ENCODE data around the gene RINT1. TPM values are rescaled to one million over a fixed set of nuclear protein-coding genes. Genes with fewer than 3 reads are reported as not detected.

RINT1 gene
- total RNA-seq, 4 donors from 2014 or later: 17.1 to 28.9 (median 18.7) TPM

DNA sequence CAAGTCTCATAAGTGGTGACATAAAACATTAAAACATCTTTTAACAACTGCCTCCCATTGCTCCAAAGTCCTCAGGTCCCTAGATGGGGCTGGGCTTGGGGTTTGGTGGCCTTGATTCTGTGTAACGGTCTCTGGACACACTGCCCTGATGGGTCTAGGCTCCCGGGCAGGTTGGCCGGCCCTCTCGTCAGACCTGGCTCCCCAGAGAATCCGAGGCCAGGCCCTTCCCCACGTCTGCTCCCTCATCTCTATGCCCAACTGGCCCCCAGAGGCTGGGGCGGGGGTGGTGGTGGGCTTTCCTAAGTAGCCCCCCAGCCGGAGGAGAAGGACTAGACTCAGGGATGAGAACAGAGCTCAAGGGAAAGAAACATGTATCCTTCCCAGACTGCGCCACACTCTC lies 80.8 kb downstream of the RINT1 start:
- H3K27me3 ChIP-seq: no peaks in the 10 kb centered on the region
- no peaks in the 10 kb centered on the region for H3K9me3 ChIP-seq
- H3K36me3 ChIP-seq: no peaks in the 10 kb centered on the region
- no peak overlapping the region for H3K4me3 ChIP-seq
- intact Hi-C loops (cut with DNase I; ENCODE audit: low total_unique reads): no loop called here
- DNase-seq: no peak
- TF ChIP-seq, protein P1, sequence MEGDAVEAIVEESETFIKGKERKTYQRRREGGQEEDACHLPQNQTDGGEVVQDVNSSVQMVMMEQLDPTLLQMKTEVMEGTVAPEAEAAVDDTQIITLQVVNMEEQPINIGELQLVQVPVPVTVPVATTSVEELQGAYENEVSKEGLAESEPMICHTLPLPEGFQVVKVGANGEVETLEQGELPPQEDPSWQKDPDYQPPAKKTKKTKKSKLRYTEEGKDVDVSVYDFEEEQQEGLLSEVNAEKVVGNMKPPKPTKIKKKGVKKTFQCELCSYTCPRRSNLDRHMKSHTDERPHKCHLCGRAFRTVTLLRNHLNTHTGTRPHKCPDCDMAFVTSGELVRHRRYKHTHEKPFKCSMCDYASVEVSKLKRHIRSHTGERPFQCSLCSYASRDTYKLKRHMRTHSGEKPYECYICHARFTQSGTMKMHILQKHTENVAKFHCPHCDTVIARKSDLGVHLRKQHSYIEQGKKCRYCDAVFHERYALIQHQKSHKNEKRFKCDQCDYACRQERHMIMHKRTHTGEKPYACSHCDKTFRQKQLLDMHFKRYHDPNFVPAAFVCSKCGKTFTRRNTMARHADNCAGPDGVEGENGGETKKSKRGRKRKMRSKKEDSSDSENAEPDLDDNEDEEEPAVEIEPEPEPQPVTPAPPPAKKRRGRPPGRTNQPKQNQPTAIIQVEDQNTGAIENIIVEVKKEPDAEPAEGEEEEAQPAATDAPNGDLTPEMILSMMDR (IDR thresholded peaks at IDR 0.05): no peak
- no peak for TF ChIP-seq POLR2A (IDR thresholded peaks at IDR 0.05)
- H3K4me1 ChIP-seq: no peaks in the 10 kb centered on the region
- no peak overlapping the region for H3K27ac ChIP-seq

DNA sequence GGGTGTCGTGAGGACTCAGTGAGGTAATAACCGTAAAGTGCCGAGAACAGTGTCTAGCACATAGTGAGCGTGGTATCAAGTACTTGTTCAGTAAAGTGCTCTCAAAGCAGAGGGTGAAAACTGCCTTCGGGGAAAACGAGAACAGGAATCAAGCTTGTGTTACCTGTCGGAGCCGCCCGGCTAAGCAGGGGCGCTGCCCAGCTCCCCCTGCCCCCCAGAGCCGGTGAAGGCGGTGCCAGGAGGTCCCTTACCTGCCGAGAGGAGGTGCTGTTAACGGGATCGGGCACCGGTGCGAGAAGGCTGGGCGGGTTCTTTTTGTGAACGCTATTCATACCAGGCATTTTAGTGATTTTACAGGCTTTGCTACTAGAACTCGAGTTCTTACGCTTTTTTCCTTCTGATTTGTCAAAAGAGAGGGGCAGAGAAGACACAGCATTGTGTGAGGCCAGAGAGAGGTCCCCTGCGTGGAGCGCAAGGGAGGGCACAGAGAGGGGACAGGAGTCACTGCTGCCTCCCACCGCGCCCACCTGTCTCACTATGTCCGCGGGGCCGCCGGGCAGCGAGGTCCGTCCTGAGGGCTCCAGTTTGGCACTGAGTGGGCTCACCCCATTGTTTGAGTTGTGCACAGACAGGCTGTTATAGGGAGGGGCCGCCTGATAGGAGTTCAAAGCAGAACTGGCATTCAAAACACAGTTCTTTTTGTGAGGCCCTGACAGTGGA lies 81.8 kb downstream of the RINT1 start:
- TF ChIP-seq POLR2A (IDR thresholded peaks at IDR 0.05): no peak
- TF ChIP-seq, protein P1 (IDR thresholded peaks at IDR 0.05): no peak
- intact Hi-C loops (cut with DNase I; ENCODE audit: low total_unique reads): no loop called here
- Histone ChIP-seq H3K27ac (no peak overlapping the region), H3K27me3 (no peaks in the 10 kb centered on the region), H3K9me3 (no peaks in the 10 kb centered on the region), H3K4me3 (no peak overlapping the region), H3K36me3 (no peaks in the 10 kb centered on the region), H3K4me1 (no peaks in the 10 kb centered on the region)
- no peak for DNase-seq

DNA sequence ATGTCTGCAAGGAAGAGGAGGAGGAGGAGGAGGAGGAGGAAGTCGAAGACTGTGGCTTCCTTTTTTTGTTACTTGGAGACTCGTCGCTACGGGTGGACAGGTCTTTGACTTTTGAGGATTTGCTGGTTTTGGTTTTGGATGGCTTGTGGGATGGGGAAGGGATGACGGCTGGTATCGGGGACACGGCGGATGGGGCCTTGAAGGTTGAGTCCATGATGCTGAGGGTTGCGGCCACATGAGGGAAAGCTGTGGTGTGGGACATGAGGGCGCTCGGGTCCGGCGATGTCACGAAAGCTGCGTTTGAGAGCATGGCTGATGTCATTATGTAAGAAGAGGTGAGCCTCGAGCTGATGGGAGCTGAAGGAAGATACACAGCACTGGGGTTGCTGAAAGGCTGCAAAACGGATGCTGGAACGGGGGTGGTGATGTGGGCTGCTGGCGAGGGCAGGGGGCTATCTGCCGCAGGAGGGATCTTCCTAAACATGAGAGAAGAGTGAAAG lies 82.4 kb downstream of the RINT1 start:
- TF ChIP-seq, protein P1 (IDR thresholded peaks at IDR 0.05): no peak
- TF ChIP-seq POLR2A (IDR thresholded peaks at IDR 0.05): no peak
- Histone ChIP-seq H3K27ac (no peak overlapping the region), H3K36me3 (no peaks in the 10 kb centered on the region), H3K4me3 (no peak overlapping the region), H3K9me3 (no peaks in the 10 kb centered on the region), H3K27me3 (no peaks in the 10 kb centered on the region), H3K4me1 (no peaks in the 10 kb centered on the region)
- no peak for DNase-seq
- intact Hi-C loops (cut with DNase I; ENCODE audit: low total_unique reads): no loop called here

Other genes with a start within 250 kb of the RINT1 start
- 100 to 1,000 TPM in 1 of 4 donors, 10 to 100 TPM in 3; 40.0 to 129 (median 76.6) TPM for gene SRPK2, start 143.3 kb upstream of the RINT1 start, total RNA-seq
- 10 to 100 TPM; 11.0 to 40.9 (median 22.0) TPM for gene PUS7, start 9.9 kb upstream of the RINT1 start, total RNA-seq
- 1 to 10 TPM in 1 of 4 donors, not detected in 3; 2.6 TPM for gene EFCAB10, start 49.3 kb downstream of the RINT1 start, total RNA-seq

All from uterus (tissue), 4 donors.